H9 (cell line): ENCODE results near the gene SCRN1. TPM values are rescaled to one million over a fixed set of nuclear protein-coding genes. Genes with fewer than 3 reads are reported as not detected.

ENCODE experiments used
- DNase-seq: peaks from one replicate; pipeline ENCODE4 v3.0.0-alpha.2; 2017
- H2AFZ ChIP-seq: one replicate; pipeline ENCODE4 v1.6.1; 2013; ENCODE audit warnings: mild to moderate bottlenecking, low read length, control low read depth, moderate library complexity
- H2AK5ac ChIP-seq: 2 replicates; pipeline ENCODE4 v1.6.1; 2013; ENCODE audit warnings: low read length, control low read depth, mixed read lengths; ENCODE audit not compliant: insufficient read length
- H2BK120ac ChIP-seq: one replicate; pipeline ENCODE4 v1.6.1; 2013; ENCODE audit warnings: low read depth, mild to moderate bottlenecking, low read length, control low read depth, inconsistent platforms; ENCODE audit not compliant: poor library complexity, severe bottlenecking
- H2BK12ac ChIP-seq: 2 replicates; pipeline ENCODE4 v1.6.1; 2013; ENCODE audit warnings: low read length, control low read depth, mixed read lengths, low read depth; ENCODE audit not compliant: insufficient read length
- H2BK15ac ChIP-seq: 2 replicates; pipeline ENCODE4 v1.6.1; 2013; ENCODE audit warnings: low read depth, low read length, control low read depth
- H2BK20ac ChIP-seq: one replicate; pipeline ENCODE4 v1.6.1; 2013; ENCODE audit warnings: low read depth, mild to moderate bottlenecking, low read length, control low read depth, inconsistent platforms; ENCODE audit not compliant: poor library complexity, severe bottlenecking
- H2BK5ac ChIP-seq: 2 replicates; pipeline ENCODE4 v1.6.1; 2013; ENCODE audit warnings: low read length, control low read depth, mixed read lengths; ENCODE audit not compliant: insufficient read length
- H3K14ac ChIP-seq: 2 replicates; pipeline ENCODE4 v1.6.1; 2013; ENCODE audit warnings: low read length, control low read depth; ENCODE audit not compliant: insufficient read depth
- H3K18ac ChIP-seq: 2 replicates; pipeline ENCODE4 v1.6.1; 2013; ENCODE audit warnings: low read depth, mild to moderate bottlenecking, mixed read lengths, low read length, control low read depth; ENCODE audit not compliant: insufficient read length
- H3K23ac ChIP-seq: 2 replicates; pipeline ENCODE4 v1.6.1; 2013; ENCODE audit warnings: low read length, control low read depth, mixed read lengths, low read depth; ENCODE audit not compliant: insufficient read length
- H3K23me2 ChIP-seq: 2 replicates; pipeline ENCODE4 v1.6.1; 2013; ENCODE audit warnings: low read depth, mild to moderate bottlenecking, mixed read lengths, low read length, control low read depth; ENCODE audit not compliant: insufficient read length, poor library complexity, severe bottlenecking
- H3K27ac ChIP-seq: 2 replicates; pipeline ENCODE4 v1.5.1; 2013; ENCODE audit warnings: low read length, control low read depth, mixed read lengths, low read depth; ENCODE audit not compliant: insufficient read length
- H3K27me3 ChIP-seq: 2 replicates; pipeline ENCODE4 v1.6.1; 2013; ENCODE audit warnings: low read length, control low read depth, inconsistent platforms; ENCODE audit not compliant: insufficient read depth
- H3K4ac ChIP-seq: 2 replicates; pipeline ENCODE4 v1.6.1; 2013; ENCODE audit warnings: low read depth, mild to moderate bottlenecking, control low read depth, inconsistent platforms, low read length, moderate library complexity
- H3K4me1 ChIP-seq: 2 replicates; pipeline ENCODE4 v1.6.1; 2013; ENCODE audit warnings: low read length, control low read depth, inconsistent platforms; ENCODE audit not compliant: insufficient read depth
- H3K4me2 ChIP-seq: 2 replicates; pipeline ENCODE4 v1.6.1; 2013; ENCODE audit warnings: low read length, control low read depth, mixed read lengths; ENCODE audit not compliant: insufficient read length, insufficient read depth
- H3K56ac ChIP-seq: 2 replicates; pipeline ENCODE4 v1.6.1; 2013; ENCODE audit warnings: low read depth, mild to moderate bottlenecking, mixed read lengths, low read length, control low read depth; ENCODE audit not compliant: insufficient read length
- H3K79me1 ChIP-seq: 2 replicates; pipeline ENCODE4 v1.6.1; 2013; ENCODE audit warnings: low read depth, mild to moderate bottlenecking, moderate library complexity, low read length, control low read depth, inconsistent platforms; ENCODE audit not compliant: insufficient read depth, poor library complexity, severe bottlenecking
- H3K79me2 ChIP-seq: 2 replicates; pipeline ENCODE4 v1.6.1; 2013; ENCODE audit warnings: low read length, control low read depth, inconsistent platforms; ENCODE audit not compliant: insufficient read depth
- H3K9ac ChIP-seq: 2 replicates; pipeline ENCODE4 v1.6.1; 2013; ENCODE audit warnings: low read length, control low read depth, mixed read lengths; ENCODE audit not compliant: insufficient read length; ENCODE audit errors: extremely low read depth
- H3K9me3 ChIP-seq: one replicate; pipeline ENCODE4 v1.6.1; 2013; ENCODE audit warnings: low read depth, low read length, inconsistent platforms; ENCODE audit not compliant: control insufficient read depth
- H3T11ph ChIP-seq: one replicate; pipeline ENCODE4 v1.6.1; 2013; ENCODE audit warnings: mild to moderate bottlenecking, low read length, control low read depth, inconsistent platforms
- H4K20me1 ChIP-seq: one replicate; pipeline ENCODE4 v1.6.1; 2013; ENCODE audit not compliant: control insufficient read depth, insufficient read length, insufficient read depth
- H4K5ac ChIP-seq: 2 replicates; pipeline ENCODE4 v1.6.1; 2013; ENCODE audit warnings: low read depth, mild to moderate bottlenecking, mixed read lengths, low read length, control low read depth; ENCODE audit not compliant: insufficient read length
- H4K8ac ChIP-seq: replicated peaks from 2 replicates; pipeline ENCODE4 v1.6.1; 2013; ENCODE audit warnings: low read length, control low read depth, mixed read lengths, low read depth; ENCODE audit not compliant: insufficient read length
- H4K91ac ChIP-seq: 2 replicates; pipeline ENCODE4 v1.6.1; 2013; ENCODE audit warnings: low read depth, mild to moderate bottlenecking, moderate library complexity, mixed read lengths, low read length, control low read depth; ENCODE audit not compliant: insufficient read length
- H3K27ac Mint-ChIP-seq, 3 experiments: 2 replicates in 2 of 3; 3 replicates in 1 of 3; pipeline ENCODE4 v1.8.0; 2020 to 2021; ENCODE audit warnings: mixed read lengths in 3 of 3, mild to moderate bottlenecking in 1 of 3, moderate library complexity in 1 of 3
- H3K27me3 Mint-ChIP-seq: 2 replicates; pipeline ENCODE4 v1.8.0; 2021; ENCODE audit warnings: low read depth, mild to moderate bottlenecking, moderate library complexity, mixed read lengths
- H3K36me3 Mint-ChIP-seq, 3 experiments: 2 replicates in 2 of 3; 3 replicates in 1 of 3; pipeline ENCODE4 v1.8.0; 2020 to 2021; ENCODE audit warnings: low read depth in 3 of 3, mixed read lengths in 3 of 3; ENCODE audit not compliant: insufficient read depth in 1 of 3
- H3K4me1 Mint-ChIP-seq, 2 experiments: 2 replicates each; pipeline ENCODE4 v1.8.0; 2020; ENCODE audit warnings: mixed read lengths in 2 of 2
- H3K4me3 Mint-ChIP-seq, 2 experiments: 2 replicates in 1 of 2; 3 replicates in 1 of 2; pipeline ENCODE4 v1.8.0; 2020 to 2021; ENCODE audit warnings: mild to moderate bottlenecking in 2 of 2, mixed read lengths in 2 of 2, moderate library complexity in 1 of 2
- H3K9me3 Mint-ChIP-seq, 2 experiments: 2 replicates in 1 of 2; 3 replicates in 1 of 2; pipeline ENCODE4 v1.8.0; 2020; ENCODE audit warnings: mild to moderate bottlenecking in 2 of 2, mixed read lengths in 2 of 2, moderate library complexity in 1 of 2
- WGBS: extraction: QIAGEN DNeasy Blood & Tissue Kit; methylation state at CpG from one replicate; pipeline ENCODE4 v1.1.7; 2013; ENCODE audit warnings: missing lambda C conversion rate, low lambda C conversion rate, mixed read lengths; ENCODE audit not compliant: insufficient read length; ENCODE audit errors: extremely low coverage; 5-methylcytosine and 5-hydroxymethylcytosine counted together
- total RNA-seq: library from RNA; stranded (reverse); gene quantifications from 2 replicates; pipeline ENCODE4 v1.2.1, GENCODE V29; 2021
- TF ChIP-seq, protein P1 (sequence below): fragments of 200-600 bp; sonication (generic); conservative IDR thresholded peaks from 3 replicates; pipeline ENCODE4 v1.8.0; 2021; ENCODE audit warnings: antibody characterized with exemption, mild to moderate bottlenecking

SCRN1 gene
- total RNA-seq, 1 experiment from 2014 or later: 101 TPM

DNA sequence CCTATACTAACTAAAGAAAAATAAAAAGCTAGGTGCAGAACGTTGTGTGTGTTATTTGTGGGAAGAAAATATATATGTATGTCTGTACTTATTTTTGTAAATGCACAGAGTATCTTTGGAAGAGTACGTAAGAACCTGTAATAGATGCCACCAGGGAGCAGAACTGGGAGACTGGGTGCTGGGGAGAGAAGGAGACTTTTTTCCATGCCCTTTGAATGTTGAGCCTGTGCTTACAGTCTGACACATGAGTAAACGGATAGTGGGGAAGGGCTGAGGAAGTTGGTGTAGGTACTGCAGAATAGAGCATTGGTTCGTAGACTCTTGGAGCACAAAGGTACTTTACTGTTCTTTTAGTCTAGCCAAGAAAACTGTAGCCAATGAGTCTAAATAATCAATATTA is 1.3 kb upstream of the SCRN1 start:
- peaks cover 0 to 10% (median 0%) of the 10 kb centered on the region in 3 experiments; a peak in 5 of 7 replicates for H3K36me3 Mint-ChIP-seq
- TF ChIP-seq, protein P1, sequence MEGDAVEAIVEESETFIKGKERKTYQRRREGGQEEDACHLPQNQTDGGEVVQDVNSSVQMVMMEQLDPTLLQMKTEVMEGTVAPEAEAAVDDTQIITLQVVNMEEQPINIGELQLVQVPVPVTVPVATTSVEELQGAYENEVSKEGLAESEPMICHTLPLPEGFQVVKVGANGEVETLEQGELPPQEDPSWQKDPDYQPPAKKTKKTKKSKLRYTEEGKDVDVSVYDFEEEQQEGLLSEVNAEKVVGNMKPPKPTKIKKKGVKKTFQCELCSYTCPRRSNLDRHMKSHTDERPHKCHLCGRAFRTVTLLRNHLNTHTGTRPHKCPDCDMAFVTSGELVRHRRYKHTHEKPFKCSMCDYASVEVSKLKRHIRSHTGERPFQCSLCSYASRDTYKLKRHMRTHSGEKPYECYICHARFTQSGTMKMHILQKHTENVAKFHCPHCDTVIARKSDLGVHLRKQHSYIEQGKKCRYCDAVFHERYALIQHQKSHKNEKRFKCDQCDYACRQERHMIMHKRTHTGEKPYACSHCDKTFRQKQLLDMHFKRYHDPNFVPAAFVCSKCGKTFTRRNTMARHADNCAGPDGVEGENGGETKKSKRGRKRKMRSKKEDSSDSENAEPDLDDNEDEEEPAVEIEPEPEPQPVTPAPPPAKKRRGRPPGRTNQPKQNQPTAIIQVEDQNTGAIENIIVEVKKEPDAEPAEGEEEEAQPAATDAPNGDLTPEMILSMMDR: no peak
- Histone ChIP-seq H3K23ac (no peak overlapping the region), H2AK5ac (no peak overlapping the region), H3K79me2 (peaks cover 10% of the 10 kb centered on the region; the same call in 1 of the 2 replicates), H3K56ac (no peak overlapping the region), H2BK20ac (no peak overlapping the region), H3K9me3 (no peaks in the 10 kb centered on the region), H2BK5ac (no peak overlapping the region), H4K91ac (no peak overlapping the region), H2AFZ (no peak overlapping the region), H3K23me2 (peaks cover 8% of the 10 kb centered on the region), H4K5ac (no peak overlapping the region), H3K4me1 (peaks cover 5% of the 10 kb centered on the region; the same call in 1 of the 2 replicates), H2BK120ac (no peak overlapping the region), H3K27ac (no peak overlapping the region), H3K4me2 (no peak overlapping the region), H2BK15ac (no peak overlapping the region), H4K20me1 (no peaks in the 10 kb centered on the region), H3T11ph (no peak overlapping the region), H3K4ac (no peak overlapping the region), H4K8ac (no peak overlapping the region), H2BK12ac (no peak overlapping the region), H3K79me1 (no peaks in the 10 kb centered on the region), H3K27me3 (no peaks in the 10 kb centered on the region), H3K14ac (no peak overlapping the region), H3K18ac (no peak overlapping the region), H3K9ac (no peak overlapping the region)
- peaks cover 17 to 27% of the 10 kb centered on the region in 2 experiments; a peak in 4 of 5 replicates for H3K9me3 Mint-ChIP-seq
- no CpG with 5 or more reads among the region's 4 CpGs for WGBS
- peaks cover 16 to 17% of the 10 kb centered on the region in 2 experiments for H3K4me1 Mint-ChIP-seq
- no peak overlapping the region for H3K27ac Mint-ChIP-seq
- peaks cover 6% of the 10 kb centered on the region; the same call in 1 of the 2 replicates for H3K27me3 Mint-ChIP-seq
- DNase-seq: no peak
- H3K4me3 Mint-ChIP-seq: peak overlapping the region; percentile 87 to 91; a peak in 4 of 5 replicates
